H9 (cell line): ENCODE data around the gene TMCC1. TPM values are rescaled to one million over a fixed set of nuclear protein-coding genes. Genes with fewer than 3 reads are reported as not detected.

Experiments
- DNase-seq: peaks from one replicate; pipeline ENCODE4 v3.0.0-alpha.2; 2017
- H2AFZ ChIP-seq: one replicate; pipeline ENCODE4 v1.6.1; 2013; ENCODE audit warnings: mild to moderate bottlenecking, low read length, control low read depth, moderate library complexity
- H2AK5ac ChIP-seq: 2 replicates; pipeline ENCODE4 v1.6.1; 2013; ENCODE audit warnings: low read length, control low read depth, mixed read lengths; ENCODE audit not compliant: insufficient read length
- H2BK120ac ChIP-seq: one replicate; pipeline ENCODE4 v1.6.1; 2013; ENCODE audit warnings: low read depth, mild to moderate bottlenecking, low read length, control low read depth, inconsistent platforms; ENCODE audit not compliant: poor library complexity, severe bottlenecking
- H2BK12ac ChIP-seq: 2 replicates; pipeline ENCODE4 v1.6.1; 2013; ENCODE audit warnings: low read length, control low read depth, mixed read lengths, low read depth; ENCODE audit not compliant: insufficient read length
- H2BK15ac ChIP-seq: 2 replicates; pipeline ENCODE4 v1.6.1; 2013; ENCODE audit warnings: low read depth, low read length, control low read depth
- H2BK20ac ChIP-seq: one replicate; pipeline ENCODE4 v1.6.1; 2013; ENCODE audit warnings: low read depth, mild to moderate bottlenecking, low read length, control low read depth, inconsistent platforms; ENCODE audit not compliant: poor library complexity, severe bottlenecking
- H2BK5ac ChIP-seq: 2 replicates; pipeline ENCODE4 v1.6.1; 2013; ENCODE audit warnings: low read length, control low read depth, mixed read lengths; ENCODE audit not compliant: insufficient read length
- H3K14ac ChIP-seq: 2 replicates; pipeline ENCODE4 v1.6.1; 2013; ENCODE audit warnings: low read length, control low read depth; ENCODE audit not compliant: insufficient read depth
- H3K18ac ChIP-seq: 2 replicates; pipeline ENCODE4 v1.6.1; 2013; ENCODE audit warnings: low read depth, mild to moderate bottlenecking, mixed read lengths, low read length, control low read depth; ENCODE audit not compliant: insufficient read length
- H3K23ac ChIP-seq: 2 replicates; pipeline ENCODE4 v1.6.1; 2013; ENCODE audit warnings: low read length, control low read depth, mixed read lengths, low read depth; ENCODE audit not compliant: insufficient read length
- H3K23me2 ChIP-seq: 2 replicates; pipeline ENCODE4 v1.6.1; 2013; ENCODE audit warnings: low read depth, mild to moderate bottlenecking, mixed read lengths, low read length, control low read depth; ENCODE audit not compliant: insufficient read length, poor library complexity, severe bottlenecking
- H3K27ac ChIP-seq: 2 replicates; pipeline ENCODE4 v1.5.1; 2013; ENCODE audit warnings: low read length, control low read depth, mixed read lengths, low read depth; ENCODE audit not compliant: insufficient read length
- H3K27me3 ChIP-seq: 2 replicates; pipeline ENCODE4 v1.6.1; 2013; ENCODE audit warnings: low read length, control low read depth, inconsistent platforms; ENCODE audit not compliant: insufficient read depth
- H3K4ac ChIP-seq: 2 replicates; pipeline ENCODE4 v1.6.1; 2013; ENCODE audit warnings: low read depth, mild to moderate bottlenecking, control low read depth, inconsistent platforms, low read length, moderate library complexity
- H3K4me1 ChIP-seq: 2 replicates; pipeline ENCODE4 v1.6.1; 2013; ENCODE audit warnings: low read length, control low read depth, inconsistent platforms; ENCODE audit not compliant: insufficient read depth
- H3K4me2 ChIP-seq: 2 replicates; pipeline ENCODE4 v1.6.1; 2013; ENCODE audit warnings: low read length, control low read depth, mixed read lengths; ENCODE audit not compliant: insufficient read length, insufficient read depth
- H3K56ac ChIP-seq: 2 replicates; pipeline ENCODE4 v1.6.1; 2013; ENCODE audit warnings: low read depth, mild to moderate bottlenecking, mixed read lengths, low read length, control low read depth; ENCODE audit not compliant: insufficient read length
- H3K79me1 ChIP-seq: 2 replicates; pipeline ENCODE4 v1.6.1; 2013; ENCODE audit warnings: low read depth, mild to moderate bottlenecking, moderate library complexity, low read length, control low read depth, inconsistent platforms; ENCODE audit not compliant: insufficient read depth, poor library complexity, severe bottlenecking
- H3K79me2 ChIP-seq: 2 replicates; pipeline ENCODE4 v1.6.1; 2013; ENCODE audit warnings: low read length, control low read depth, inconsistent platforms; ENCODE audit not compliant: insufficient read depth
- H3K9ac ChIP-seq: 2 replicates; pipeline ENCODE4 v1.6.1; 2013; ENCODE audit warnings: low read length, control low read depth, mixed read lengths; ENCODE audit not compliant: insufficient read length; ENCODE audit errors: extremely low read depth
- H3K9me3 ChIP-seq: one replicate; pipeline ENCODE4 v1.6.1; 2013; ENCODE audit warnings: low read depth, low read length, inconsistent platforms; ENCODE audit not compliant: control insufficient read depth
- H3T11ph ChIP-seq: one replicate; pipeline ENCODE4 v1.6.1; 2013; ENCODE audit warnings: mild to moderate bottlenecking, low read length, control low read depth, inconsistent platforms
- H4K20me1 ChIP-seq: one replicate; pipeline ENCODE4 v1.6.1; 2013; ENCODE audit not compliant: control insufficient read depth, insufficient read length, insufficient read depth
- H4K5ac ChIP-seq: 2 replicates; pipeline ENCODE4 v1.6.1; 2013; ENCODE audit warnings: low read depth, mild to moderate bottlenecking, mixed read lengths, low read length, control low read depth; ENCODE audit not compliant: insufficient read length
- H4K8ac ChIP-seq: replicated peaks from 2 replicates; pipeline ENCODE4 v1.6.1; 2013; ENCODE audit warnings: low read length, control low read depth, mixed read lengths, low read depth; ENCODE audit not compliant: insufficient read length
- H4K91ac ChIP-seq: 2 replicates; pipeline ENCODE4 v1.6.1; 2013; ENCODE audit warnings: low read depth, mild to moderate bottlenecking, moderate library complexity, mixed read lengths, low read length, control low read depth; ENCODE audit not compliant: insufficient read length
- H3K27ac Mint-ChIP-seq, 3 experiments: 2 replicates in 2 of 3; 3 replicates in 1 of 3; pipeline ENCODE4 v1.8.0; 2020 to 2021; ENCODE audit warnings: mixed read lengths in 3 of 3, mild to moderate bottlenecking in 1 of 3, moderate library complexity in 1 of 3
- H3K27me3 Mint-ChIP-seq: 2 replicates; pipeline ENCODE4 v1.8.0; 2021; ENCODE audit warnings: low read depth, mild to moderate bottlenecking, moderate library complexity, mixed read lengths
- H3K36me3 Mint-ChIP-seq, 3 experiments: 2 replicates in 2 of 3; 3 replicates in 1 of 3; pipeline ENCODE4 v1.8.0; 2020 to 2021; ENCODE audit warnings: low read depth in 3 of 3, mixed read lengths in 3 of 3; ENCODE audit not compliant: insufficient read depth in 1 of 3
- H3K4me1 Mint-ChIP-seq, 2 experiments: 2 replicates each; pipeline ENCODE4 v1.8.0; 2020; ENCODE audit warnings: mixed read lengths in 2 of 2
- H3K4me3 Mint-ChIP-seq, 2 experiments: 2 replicates in 1 of 2; 3 replicates in 1 of 2; pipeline ENCODE4 v1.8.0; 2020 to 2021; ENCODE audit warnings: mild to moderate bottlenecking in 2 of 2, mixed read lengths in 2 of 2, moderate library complexity in 1 of 2
- H3K9me3 Mint-ChIP-seq, 2 experiments: 2 replicates in 1 of 2; 3 replicates in 1 of 2; pipeline ENCODE4 v1.8.0; 2020; ENCODE audit warnings: mild to moderate bottlenecking in 2 of 2, mixed read lengths in 2 of 2, moderate library complexity in 1 of 2
- CTCF ChIP-seq: fragments of 200-600 bp; sonication (generic); conservative IDR thresholded peaks from 3 replicates; pipeline ENCODE4 v1.8.0; 2021; ENCODE audit warnings: antibody characterized with exemption, mild to moderate bottlenecking
- WGBS: extraction: QIAGEN DNeasy Blood & Tissue Kit; methylation state at CpG from one replicate; pipeline ENCODE4 v1.1.7; 2013; ENCODE audit warnings: missing lambda C conversion rate, low lambda C conversion rate, mixed read lengths; ENCODE audit not compliant: insufficient read length; ENCODE audit errors: extremely low coverage; 5-methylcytosine and 5-hydroxymethylcytosine counted together
- total RNA-seq: library from RNA; stranded (reverse); gene quantifications from 2 replicates; pipeline ENCODE4 v1.2.1, GENCODE V29; 2021

Gene TMCC1
- total RNA-seq, 1 experiment from 2014 or later = 24.4 TPM

GRCh38 chr3:129758306-129758705, 135.2 kb downstream of the TMCC1 start:
- no peak overlapping the region for H3T11ph ChIP-seq
- H4K20me1 ChIP-seq = no peaks in the 10 kb centered on the region
- no peak overlapping the region for H3K4me2 ChIP-seq
- H3K23ac ChIP-seq = no peak overlapping the region
- H4K8ac ChIP-seq = no peak overlapping the region
- H3K9me3 Mint-ChIP-seq = 0 out of 5 replicates have a peak, but pooled peaks cover 0 to 6% of the 10 kb centered on the region in 2 experiments
- H3K23me2 ChIP-seq = no peaks in the 10 kb centered on the region
- H4K5ac ChIP-seq = no peak overlapping the region
- no peak overlapping the region for H3K27ac ChIP-seq
- no peak overlapping the region for H2BK15ac ChIP-seq
- no peak overlapping the region for H3K9ac ChIP-seq
- no peak overlapping the region for H2BK12ac ChIP-seq
- H3K14ac ChIP-seq = no peak overlapping the region
- no peaks in the 10 kb centered on the region for H3K79me2 ChIP-seq
- H4K91ac ChIP-seq = no peak overlapping the region
- H2BK120ac ChIP-seq = no peak overlapping the region
- no peaks in the 10 kb centered on the region for H3K27me3 Mint-ChIP-seq
- H3K9me3 ChIP-seq = no peaks in the 10 kb centered on the region
- no peaks in the 10 kb centered on the region for H3K4me1 ChIP-seq
- no CpG with 5 or more reads among the region's 2 CpGs for WGBS
- TF ChIP-seq CTCF = no peak
- H3K56ac ChIP-seq = no peak overlapping the region
- no peak overlapping the region for H3K18ac ChIP-seq
- H3K4me3 Mint-ChIP-seq = no peak overlapping the region
- no peak overlapping the region for H2BK20ac ChIP-seq
- no peak overlapping the region for H2AK5ac ChIP-seq
- H3K27ac Mint-ChIP-seq = no peak overlapping the region; a peak in 1 of 7 replicates
- no peak overlapping the region for H2BK5ac ChIP-seq
- peaks cover 3 to 15% (median 6%) of the 10 kb centered on the region in 3 experiments; a peak in 6 of 7 replicates for H3K36me3 Mint-ChIP-seq
- no peaks in the 10 kb centered on the region for H3K79me1 ChIP-seq
- H3K4ac ChIP-seq = no peak overlapping the region
- no peaks in the 10 kb centered on the region for H3K4me1 Mint-ChIP-seq
- no peak for DNase-seq
- H2AFZ ChIP-seq = no peak overlapping the region
- no peaks in the 10 kb centered on the region for H3K27me3 ChIP-seq
